Kidney capillary endothelial cell (primary cell): ENCODE measurements around the gene ARHGDIB.
A peak's percentile ranks its signal among the peaks of the same experiment; 100 is the strongest.

Source experiments
- DNase-seq: peaks from one replicate; pipeline ENCODE4 v3.0.0-alpha.2; 2018; ENCODE audit warnings: low spot score

The ARHGDIB gene

DNA sequence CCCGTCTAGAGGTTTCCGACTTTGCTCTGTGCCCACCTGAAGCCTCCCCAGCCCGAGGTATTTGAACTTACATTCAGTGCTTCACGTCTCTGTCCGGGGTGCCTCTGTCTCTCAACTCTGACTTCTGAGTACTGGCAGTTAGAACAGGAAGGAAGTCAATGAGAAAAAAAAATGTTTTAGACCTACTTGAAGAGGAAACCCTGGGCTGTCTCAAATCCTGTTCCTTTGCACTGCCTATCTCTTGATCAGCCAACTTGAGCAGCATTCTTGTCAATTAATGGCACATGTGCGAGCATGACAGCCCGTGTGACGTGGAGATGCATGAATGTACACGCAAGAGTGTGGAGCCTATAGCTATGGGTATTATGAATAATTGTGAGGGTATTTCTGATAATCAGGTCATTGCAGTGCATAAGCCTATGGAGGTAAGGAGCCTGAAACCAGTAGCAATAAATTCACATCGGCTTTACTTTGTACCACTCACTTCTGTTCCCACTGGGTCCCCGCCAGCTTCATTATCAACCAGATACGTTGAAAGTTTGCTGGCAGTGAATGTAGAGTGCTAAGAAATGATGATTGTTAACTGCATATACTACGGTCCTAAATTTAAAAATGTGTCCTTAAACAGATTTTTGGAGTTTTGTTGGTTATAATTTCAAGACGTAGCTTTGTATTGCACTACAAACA lies at the start of gene ARHGDIB:
TSS of gene ARHGDIB (minus strand) at position 136 of the 687 bp plus-strand sequence. CDS start 10,889 bp downstream, outside the sequence.
- DNase-seq = peak; percentile 61

DNA sequence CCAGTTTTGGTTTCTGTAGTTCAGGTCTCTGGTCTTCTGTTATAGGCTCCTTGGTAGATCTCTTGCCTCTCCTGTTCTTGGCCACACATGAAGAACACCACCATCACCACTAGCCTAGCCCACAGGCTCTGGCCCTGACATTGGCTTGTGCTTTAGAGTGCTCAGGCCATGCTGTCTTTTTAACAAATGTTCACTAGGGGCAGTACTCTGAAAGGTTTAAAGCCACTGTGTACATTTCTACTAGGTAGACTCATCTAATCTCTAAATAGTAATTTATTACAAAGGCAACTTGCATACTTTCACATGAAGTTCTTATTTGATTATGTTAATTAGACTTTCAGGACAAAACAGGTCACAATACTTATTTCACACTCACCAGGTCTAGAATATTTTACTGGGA lies 49.8 kb upstream of the ARHGDIB start:
- no peak for DNase-seq

DNA sequence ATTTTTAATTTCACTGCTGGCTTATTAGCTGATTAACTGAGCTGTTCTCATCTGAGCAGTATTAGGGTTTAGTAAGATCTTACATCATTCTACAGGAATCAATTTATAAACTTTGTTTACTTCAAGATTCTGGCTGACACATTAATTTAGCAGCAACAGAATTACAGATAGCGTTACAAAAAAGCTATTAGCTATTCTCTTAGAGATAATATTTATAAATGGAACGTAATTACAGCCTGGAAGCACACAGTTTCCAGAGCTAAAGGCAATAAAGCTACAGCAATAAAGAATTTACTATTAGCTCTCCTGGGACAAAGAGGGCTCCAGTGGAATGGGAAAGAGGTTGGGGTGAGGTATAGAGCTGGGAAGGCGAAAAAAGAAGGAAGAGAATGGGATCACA lies 46.1 kb upstream of the ARHGDIB start:
- DNase-seq = no peak

DNA sequence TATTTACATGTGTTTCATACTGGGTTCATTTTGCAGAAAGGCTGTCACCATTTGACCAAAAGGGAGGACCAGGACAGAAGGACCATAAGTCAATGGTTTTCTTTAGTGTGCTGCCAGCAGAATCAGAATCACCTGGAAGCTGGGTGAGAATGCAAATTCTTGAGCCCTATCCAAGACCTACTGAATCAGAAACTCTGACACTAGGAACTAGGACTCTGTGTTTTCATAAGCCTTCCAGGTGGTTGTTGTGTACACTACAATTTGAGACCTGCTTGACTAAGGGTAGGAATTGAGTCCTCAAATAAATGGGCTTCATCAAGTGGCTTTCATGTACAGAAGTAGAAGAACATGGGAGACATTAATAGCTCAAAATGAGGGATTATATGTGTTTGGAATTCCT lies 43.7 kb upstream of the ARHGDIB start:
- no peak for DNase-seq

DNA sequence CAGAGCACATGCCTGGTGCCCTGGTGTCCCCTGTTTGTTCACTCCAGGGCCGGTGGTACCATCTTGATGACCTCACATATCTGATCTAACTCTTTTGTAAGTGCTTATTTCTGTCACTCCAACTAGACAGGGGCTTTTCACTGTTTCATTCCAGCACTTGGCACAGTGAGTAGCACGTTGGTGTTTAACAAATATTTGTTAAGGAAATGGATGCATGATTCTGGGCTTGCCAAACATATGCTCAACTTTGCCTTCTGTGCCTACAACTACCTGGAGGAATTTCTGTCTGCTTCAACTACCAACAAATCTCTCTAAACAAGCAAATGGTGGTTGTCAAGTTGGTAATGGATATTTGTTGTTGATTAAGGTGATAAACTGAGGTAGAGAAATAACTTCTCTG lies 43.0 kb upstream of the ARHGDIB start:
- DNase-seq = no peak

DNA sequence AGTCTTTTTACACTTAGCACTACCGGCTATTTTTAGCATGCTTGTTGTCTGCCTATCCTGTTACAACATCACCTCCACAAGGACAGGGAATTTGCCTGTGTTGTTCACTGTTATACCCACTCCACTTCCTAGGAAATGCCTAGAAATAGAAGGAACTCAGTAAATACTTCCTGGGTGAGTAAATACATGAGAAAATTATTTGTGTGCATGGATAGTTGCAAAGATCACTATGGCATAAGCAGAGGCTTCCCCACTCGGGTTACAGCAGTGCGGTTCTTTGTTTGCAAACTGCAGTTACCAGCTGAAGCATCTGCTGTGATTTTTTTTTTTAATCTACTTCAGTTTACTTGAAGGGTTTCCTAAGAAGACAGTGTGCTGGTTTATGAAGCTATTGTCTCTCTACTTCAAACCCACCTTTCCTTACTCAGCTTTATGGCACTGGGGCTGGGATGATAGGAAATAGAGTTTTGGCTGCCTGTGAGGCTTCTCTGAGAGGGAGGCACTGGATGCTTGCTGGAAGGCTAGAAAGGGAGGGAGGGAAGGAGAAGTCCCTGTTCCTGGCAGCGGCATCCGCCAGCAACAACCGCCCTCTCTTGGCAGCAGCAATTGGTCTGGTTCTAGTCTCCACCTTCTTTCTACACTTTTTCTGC lies 40.5 kb upstream of the ARHGDIB start:
- DNase-seq = no peak

DNA sequence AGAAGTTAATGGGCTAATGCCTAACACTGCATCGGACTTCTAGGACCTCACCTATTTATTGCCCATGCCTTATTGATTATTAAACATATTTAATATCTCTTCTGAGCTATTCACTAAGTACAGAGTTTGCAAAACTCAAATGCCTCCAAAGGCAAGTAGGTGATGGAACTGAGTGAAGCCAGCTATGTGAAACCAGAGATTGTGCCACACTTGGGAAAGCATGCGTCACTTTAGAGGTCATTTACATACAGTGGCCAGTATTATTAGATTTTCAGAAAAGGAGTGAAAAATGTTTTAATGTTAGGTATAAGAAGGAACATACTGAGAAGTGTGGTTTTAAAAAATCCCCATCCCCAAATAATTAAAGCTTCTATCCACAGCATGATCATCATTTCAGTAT lies 39.2 kb upstream of the ARHGDIB start:
- DNase-seq = no peak

DNA sequence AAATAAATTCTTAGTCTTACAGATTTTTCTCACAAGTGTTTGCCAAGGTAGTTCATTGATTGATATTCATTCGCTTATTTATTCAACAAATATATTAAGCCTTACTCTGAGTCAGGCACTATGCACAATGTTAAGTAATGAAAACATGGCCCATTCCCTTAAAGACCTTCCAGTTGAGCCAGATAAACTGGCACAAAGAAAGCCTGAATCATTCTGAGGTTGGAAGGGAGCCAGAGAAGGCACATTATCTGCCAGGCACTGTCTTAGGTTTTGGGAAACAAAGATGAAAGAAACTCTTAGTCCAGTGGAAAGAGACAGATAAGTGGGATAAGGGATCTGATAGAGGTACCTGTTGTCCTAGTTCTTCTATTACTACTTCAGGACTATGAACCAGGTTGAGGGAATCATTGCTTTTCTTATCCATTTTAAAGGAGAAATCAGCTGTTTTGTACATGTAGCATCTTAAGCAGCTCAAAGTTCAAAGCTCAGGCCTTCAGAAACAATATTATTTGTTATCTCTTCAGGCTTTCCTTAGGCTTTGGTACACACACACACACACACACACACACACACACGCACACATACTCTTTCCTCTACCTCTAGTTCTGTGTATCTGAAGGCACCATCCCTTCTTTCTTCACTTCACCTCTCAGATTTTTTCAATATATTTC lies 38.4 kb upstream of the ARHGDIB start:
- no peak for DNase-seq

DNA sequence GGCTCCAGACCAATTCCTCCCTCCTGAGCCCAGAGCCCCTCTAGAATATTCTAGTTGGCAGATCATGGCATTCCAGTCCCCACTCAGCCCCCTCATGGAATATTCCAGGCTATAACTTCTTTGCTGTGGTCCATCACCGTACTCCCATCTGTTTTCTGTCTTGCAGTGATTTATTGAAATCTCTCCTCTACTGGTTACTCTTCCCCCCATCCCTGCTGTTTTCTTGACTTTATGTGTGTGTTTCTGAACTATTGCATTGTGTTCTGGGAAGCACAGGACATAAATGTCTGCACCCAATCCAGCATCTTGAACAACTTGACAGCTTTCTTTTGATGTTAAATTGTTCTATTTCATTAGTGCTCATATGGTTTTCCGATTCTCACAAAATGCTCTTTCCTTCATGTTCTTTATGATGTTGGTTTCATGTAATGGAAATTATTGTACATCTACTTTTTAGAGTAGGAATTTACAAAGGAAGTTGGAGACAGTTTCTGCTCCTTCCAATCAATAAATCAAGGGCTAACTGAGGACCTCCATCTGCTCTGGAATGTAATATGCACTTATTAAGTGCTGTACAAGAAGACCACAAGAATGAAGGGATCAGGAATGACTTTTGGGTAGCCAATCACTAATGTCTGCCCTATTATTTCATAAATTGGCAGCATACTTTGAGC lies 37.8 kb upstream of the ARHGDIB start:
- DNase-seq = no peak

DNA sequence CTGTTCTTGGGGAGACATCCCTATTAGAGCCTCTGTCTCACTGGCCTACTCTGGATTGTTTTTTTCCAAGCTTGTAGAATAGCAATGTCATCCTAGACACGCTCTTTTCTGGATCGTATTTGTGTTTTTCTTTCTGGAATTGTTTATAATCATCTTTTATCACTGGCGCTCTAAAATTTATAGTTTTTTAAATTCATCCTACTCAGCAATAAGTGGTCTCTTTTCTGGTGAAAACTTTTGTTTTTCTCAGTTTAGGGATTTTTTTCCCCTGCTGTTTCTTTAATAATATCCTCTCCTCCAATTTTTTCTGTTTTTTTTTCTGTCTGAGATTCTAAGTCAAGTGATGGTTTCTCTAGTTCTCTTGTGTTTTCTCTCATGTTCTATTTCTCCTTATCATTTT lies 36.6 kb upstream of the ARHGDIB start:
- no peak for DNase-seq

DNA sequence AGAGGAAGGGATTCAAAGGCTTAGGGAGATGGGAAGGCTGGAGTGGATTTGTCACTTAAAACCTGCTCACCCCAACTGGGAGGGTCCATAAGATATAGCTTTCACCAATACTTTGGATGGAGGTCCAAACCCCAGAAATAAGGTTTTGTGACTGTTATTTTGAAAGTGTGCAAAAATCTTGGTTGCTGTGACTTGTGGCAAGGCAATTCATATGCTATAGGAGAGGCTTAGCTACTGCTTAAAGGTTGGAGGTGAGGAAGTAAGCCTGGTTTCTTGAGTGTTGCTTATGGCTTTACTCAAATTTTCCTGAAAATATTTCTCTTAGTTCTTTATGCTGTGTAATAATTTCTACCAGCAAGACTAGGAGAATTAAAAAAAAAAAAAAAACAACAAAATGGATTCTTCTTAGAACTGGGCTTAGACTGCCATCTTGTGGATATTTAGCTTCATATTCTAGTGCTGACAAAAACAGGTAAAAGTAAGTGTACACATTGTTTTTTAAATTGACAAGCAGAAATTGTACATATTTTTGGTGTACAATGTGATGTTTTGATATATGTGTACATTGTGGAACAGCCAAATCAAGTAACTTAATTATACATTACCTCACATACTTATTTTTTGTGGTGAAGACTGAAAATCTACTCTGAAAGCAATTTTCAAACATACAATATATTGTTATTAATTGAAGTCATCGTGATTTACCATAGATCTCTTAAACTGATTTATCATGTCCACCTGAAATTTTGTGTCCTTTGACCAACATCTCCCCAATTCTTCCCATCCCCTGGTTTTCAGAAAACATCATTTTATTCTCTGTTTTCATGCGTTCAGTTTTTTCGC lies 34.4 kb upstream of the ARHGDIB start:
- peak; percentile 53 for DNase-seq

DNA sequence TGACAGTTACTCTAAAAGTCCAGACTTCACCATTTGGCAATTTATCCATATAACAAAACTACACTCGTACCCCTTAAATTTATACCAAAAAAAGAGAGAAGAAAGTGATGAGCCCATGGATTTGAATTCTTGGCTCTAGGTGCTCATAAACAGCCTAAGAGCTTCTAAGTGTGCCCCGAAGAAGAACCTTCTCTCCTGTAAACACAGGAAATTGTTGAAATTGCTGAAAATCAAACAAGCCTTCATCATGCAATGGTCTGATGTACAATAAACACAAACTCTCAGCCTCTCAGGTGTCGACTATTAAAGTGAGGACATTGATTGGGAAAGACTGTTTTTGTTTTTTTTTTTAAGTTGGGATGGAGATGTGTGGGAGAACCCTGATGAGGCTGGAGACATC lies 33.2 kb upstream of the ARHGDIB start:
- DNase-seq = no peak

DNA sequence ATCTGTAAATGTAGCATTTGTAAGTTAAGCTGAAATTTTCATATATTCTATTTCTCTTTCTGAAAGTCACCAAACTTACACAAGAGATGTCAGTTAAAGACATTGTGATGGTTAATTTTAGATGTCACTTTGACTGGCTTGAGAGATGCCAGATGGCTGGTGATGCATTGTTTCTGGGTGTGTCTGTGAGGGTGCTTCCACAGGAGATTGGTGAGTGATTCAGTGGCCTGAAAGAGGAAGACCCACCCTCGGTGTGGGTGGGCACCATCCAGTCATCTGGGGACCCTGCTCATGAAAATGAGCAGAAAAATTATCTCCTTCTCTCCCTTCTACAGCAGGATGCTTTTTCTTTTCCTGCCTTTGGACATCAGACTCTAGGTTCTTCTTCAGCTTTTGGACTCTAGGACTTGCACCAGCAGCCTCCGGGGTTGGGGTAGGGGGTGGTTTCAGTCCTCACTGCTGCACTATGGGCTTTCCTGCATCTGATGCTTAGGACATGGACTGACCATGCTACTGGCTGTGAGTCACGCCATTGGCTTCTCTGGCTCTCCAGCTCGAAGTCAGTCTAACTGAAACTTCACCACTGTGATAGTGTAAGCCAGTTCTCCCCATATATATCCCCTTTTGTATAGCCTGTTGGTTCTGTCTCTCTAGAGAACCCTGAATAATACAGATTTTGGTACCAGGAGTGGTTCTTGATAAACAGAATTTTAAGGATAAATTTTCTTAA lies 32.3 kb upstream of the ARHGDIB start:
- no peak for DNase-seq

DNA sequence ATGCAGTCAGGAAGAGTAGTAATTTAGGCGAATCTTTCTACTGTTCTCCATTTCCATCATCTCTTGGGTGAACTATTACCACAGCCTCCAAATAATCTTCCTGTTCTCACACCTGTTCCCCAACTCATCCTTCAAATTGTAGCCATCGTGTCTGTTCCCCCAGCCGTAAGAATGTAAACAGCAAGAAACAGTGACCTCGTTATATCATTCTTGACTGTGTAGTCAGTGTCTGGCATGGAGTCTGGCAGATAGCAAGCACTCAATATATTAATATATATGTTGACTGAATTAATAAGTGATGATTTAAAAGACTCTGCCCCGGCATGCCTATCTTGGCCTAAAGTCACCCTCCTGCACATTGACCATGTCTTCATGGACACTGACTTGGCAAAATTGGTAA lies 31.7 kb upstream of the ARHGDIB start:
- DNase-seq = no peak

DNA sequence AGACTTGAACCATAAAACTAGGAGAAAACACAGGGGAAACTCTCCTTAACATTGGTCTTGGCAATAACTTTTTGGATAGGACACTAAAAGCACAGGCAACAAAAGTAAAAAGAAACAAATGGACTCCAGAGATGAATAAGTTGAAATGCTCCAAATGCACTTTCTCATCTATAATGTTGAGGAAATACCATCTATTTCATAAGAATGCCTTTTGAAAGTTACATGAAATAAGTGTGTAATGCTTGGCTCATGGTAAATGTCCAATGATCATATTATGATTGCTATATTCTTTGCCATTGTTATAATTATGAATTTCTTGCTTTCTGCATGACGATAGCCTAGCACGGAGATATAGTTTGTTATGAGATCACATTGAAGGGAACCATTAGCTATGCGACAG lies 31.3 kb upstream of the ARHGDIB start:
- no peak for DNase-seq

DNA sequence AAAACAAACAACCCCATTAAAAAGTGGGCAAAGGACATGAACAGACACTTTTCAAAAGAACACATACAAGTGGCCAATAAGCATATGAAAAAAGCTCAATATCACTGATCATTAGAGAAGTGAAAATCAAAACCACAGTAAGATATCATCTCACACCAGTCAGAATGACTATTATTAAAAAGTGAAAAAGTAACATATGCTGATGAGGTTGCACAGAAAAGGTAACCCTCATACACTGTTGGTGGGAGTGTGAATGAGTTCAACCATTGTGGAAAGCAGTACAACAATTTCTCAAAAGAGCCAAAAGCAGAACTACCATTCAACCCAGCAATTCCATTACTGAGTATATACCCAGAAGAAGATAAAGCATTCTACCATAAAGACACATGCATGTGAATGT lies 29.7 kb upstream of the ARHGDIB start:
- no peak for DNase-seq

DNA sequence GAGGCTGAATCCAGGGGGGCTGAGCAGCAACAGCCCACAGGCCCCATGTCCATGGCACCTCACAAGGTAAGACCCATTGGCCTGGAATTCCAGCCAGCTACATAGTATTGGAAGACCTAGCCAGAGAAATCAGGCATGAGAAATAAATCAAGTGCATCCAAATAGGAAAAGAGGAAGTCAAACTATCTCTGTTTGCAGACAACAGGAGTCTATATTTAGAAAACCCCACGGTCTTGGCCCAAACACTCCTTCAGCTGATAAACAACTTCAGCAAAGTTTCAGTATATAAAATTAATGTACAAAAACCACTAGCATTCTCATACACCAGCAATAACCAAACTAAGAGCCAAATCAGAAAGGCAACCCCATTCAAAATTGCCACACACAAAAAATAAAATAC lies 28.4 kb upstream of the ARHGDIB start:
- no peak for DNase-seq

DNA sequence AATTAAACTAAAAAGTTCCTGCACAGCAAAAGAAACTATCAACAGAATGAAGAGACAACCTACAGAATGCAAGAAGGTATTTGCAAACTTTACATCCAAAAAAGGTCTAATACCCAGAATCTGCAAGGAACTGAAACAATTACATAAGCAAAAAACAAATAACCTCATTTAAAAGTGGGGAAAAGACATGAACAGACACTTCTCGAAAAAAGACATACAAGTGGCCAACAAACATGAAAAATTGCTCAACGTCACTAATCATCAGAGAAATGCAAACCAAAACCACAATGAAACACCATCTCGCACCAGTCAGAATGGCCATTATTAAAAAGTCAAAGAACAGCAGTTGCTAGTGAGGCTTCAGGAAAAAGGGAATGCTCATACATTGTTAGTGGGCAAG lies 26.6 kb upstream of the ARHGDIB start:
- DNase-seq = no peak

DNA sequence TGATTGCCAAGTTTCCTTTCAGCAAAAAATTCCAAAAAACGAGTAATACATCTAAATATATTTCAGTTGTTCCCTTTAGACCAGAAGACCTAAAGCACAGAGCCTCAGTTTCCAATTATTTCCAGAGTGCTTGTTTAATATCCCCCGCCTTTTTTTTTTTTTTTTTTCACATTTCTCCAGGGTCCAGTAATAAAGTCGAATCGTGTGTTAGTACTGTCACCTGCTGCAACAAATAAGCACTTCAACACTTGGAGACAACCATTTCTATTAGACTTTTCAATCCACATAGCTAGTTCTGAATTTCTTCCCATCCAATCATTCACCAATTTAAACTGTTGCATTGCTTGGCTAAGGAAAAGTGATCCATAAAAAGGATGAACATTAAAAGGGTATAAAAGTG lies 25.0 kb upstream of the ARHGDIB start:
- no peak for DNase-seq

DNA sequence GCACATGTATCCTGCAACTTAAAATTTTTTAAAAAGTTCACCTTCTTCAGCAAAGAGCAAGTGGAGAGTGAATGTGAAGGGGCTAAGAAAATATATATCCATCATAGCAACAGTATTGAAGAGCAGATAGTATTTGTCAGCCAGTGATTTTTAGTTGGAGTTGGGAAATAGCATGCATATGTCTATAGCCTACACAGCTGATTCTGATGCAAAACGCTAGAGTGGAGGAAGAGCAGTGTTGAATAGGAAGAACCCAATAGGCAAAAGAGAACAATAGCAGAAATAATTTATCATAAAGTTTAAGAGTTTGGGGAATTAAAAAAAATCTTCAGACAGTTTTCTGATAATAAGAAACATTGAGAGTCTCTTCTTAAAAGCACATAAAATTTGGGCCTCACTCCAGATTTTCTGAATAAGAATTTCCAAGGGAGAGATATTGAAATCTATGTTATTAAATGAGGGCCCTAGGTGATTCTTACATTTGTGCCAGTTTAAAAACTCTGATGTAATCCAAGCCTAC lies 23.4 kb upstream of the ARHGDIB start:
- no peak for DNase-seq

DNA sequence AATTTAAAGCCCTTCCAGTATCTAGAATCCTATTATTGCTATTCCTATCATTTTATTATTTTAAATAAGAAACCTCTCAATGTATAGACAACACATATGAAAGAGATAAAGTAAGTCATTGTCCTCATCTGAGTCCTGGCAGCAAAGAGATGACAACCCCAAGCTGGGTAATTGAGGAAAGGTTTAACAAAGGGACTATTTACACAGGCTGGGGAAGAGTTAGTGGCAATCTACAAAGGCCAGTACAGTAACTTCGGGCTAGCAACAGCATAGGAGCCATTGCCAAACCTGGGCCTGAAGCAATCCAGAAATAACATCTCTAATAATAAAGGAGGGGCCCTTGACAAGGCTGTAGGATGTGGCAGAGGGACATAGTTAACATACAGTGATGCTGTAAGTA lies 22.6 kb upstream of the ARHGDIB start:
- no peak for DNase-seq
